GM19397 (cell line): ENCODE measurements around the gene GALNT11.
"Not testable (repeated sequence)": the region's sequence is repeated elsewhere in the genome, so short reads cannot be mapped to it uniquely, and the experiment has no call there.

Experiments used
- ATAC-seq: cut with Tn5 transposase; IDR thresholded peaks from one replicate; pipeline ENCODE4 v1.9.1; 2021; ENCODE audit warnings: mild to moderate bottlenecking, moderate library complexity; ENCODE audit not compliant: unreplicated experiment

Gene GALNT11

DNA sequence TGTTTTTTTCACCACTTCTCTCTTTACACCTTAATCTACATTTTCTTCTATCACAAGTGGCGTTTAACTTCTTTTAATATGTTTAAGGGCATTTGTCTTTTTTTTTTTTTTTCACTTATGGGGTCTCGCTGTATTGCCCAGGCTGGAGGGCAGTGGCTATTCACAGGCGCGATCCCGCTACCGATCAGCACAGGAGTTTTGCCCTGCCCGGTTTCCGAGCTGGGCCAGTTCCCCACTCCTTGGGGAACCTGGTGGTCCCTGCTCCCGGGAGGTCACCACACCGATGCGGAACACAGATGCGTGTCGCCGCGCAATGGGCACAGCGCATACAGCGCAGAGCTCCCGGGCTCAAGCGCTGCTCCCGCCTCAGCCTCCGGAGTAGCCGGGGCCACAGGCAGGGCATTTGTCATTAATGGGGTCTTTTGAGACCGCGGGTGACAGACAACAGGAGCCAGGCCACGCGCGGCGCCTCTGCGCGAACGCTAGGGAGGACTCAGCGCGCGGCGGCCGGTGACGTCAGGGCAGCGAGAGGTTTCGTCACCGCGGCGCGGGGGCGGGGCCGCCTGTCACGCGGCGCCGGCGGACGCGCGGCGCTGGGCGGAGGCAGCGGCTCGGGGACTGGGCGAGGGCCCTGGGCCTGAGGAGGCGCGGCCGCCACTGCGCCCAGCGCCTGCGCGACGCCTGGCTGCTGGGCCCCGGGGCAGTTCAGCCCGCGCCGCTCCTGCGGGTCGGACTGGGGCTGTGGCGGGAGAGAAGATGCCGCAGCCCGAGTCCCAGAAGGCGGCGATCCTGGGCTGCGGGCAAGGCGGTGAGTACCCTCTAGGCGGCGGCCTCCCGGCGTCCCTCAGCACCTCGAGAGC lies at the start of gene GALNT11:
Gene GALNT11 (plus strand): TSS at position 598 of the 860 bp plus-strand sequence. CDS start 68,554 bp downstream, outside the sequence.
- peak; percentile 91 for ATAC-seq

DNA sequence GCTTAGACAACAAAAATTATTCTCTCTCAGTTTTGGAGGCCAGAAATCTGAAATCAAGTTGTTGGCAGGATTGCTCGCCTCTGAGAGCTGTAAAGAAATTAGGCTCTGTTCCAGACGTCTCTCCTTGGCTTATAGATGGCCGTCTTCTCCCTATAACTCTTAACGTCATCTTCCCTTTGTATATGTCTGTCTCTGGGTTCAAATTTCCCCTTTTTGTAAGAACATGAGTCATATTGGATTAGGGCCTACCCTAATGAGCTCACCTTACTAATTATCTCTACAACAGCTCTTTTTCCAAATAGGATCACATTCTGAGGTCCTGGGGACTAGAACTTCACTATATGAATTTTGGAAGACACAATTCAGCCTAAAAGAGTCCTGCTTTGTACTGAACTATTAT lies 46.9 kb upstream of the GALNT11 start:
- no peak for ATAC-seq

DNA sequence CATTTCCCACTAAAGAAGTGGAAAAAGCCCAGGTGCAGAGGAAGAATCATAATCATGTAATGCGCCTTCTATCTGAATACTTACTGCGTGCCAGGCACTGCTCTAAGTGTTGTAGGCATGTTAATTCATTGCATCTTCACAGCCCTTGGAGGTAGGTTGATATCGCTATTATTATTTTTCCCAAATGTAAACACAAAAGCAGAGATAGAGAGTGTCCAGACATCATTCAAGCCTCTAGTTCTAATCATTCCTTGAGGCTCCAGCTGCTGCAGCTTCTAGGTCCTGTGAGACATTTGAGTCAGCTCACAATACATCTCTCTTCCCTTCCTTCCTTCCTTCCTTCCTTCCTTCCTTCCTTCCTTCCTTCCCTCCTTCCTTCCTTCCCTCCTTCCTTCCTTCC lies 44.3 kb upstream of the GALNT11 start:
- no peak for ATAC-seq

DNA sequence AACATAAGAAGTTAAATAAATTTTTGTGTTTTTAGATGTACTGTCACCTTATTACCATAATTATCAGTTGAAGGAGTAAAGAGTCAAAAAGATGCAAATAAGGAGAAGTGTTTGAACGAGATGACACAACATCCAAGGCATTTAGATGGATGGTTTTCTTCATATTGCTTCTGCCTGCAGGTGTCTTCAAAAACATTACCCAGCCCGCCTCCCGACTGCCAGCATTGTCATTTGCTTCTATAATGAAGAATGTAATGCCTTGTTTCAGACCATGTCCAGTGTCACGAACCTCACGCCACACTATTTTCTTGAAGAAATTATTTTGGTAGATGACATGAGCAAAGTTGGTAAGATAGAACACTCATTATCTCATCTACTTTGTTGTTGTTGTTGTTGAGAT lies 42.7 kb upstream of the GALNT11 start:
- ATAC-seq = no peak

DNA sequence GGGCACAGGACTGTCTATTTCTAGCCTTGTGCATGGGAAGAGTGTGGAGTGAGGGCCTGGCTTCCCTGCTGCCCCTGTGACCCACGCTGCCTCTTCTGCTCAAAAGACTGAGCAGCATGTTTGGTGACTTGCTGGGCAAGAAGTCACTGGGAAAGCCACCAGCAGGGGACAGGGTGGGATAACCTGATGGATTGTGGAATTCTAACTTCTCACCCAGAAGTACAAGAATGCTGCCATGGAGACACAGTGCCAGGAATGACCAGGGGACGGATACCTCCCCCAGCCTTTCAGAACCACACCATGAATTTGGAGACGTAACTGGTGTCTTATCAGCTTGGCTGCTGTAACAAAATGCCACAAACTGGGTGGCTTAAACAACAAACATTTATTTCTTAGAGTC lies 40.9 kb upstream of the GALNT11 start:
- ATAC-seq = no peak

DNA sequence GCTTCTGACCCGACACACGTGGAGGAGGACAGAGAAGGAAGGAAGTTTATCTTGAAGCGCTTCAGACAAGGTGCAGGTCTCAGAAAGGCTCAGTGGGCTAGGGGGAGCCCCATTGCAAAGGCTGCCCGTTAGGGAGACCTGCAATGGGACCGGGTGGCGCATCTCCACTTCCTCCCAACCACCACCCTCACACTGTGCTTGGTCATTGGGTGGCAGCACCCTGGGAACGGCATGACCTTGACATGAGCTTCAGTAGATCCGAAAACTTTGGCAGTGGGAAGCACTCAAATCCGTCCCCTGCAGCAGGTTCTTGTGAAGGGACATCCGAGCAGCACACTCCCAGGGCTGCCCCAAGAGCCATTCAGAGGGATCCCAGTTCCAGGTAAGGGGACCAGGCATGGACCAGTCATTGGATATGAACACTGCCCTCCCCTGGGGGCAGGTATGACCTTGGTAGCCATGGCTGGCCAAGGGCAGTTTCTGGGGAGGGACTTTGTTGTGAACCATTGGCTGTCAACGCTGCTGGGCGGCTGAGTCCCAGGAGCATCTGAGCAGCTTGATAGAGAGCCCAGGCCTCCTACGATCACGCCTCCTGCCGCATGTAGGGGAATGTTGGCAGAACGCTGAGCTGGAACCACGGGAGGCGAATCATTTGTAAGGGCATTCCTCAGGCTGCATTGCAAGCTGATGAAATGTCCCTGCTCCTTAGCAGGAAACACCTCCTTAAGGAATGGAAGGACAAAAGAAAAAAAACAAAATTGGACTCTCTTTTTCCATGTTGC lies 37.5 kb upstream of the GALNT11 start:
- ATAC-seq = no peak

DNA sequence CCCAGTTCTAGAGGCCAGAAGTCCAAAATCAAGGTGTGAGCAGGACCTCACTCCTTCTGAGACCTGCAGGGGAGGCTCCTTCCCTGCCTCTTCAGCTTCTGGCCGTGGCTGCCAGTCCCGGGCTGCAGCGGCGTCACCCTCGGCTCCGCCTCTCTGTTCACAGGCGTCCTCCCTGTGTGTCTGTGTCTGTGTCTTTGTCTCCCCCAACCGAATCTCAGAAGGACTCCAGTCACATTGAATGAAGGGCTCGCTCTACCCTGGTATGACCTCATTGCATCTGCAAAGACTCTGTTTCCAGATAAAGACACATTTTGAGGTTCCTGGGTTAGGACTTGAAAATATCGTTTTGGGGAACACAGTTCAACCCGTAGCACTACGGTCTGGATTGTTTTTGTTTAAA lies 33.1 kb upstream of the GALNT11 start:
- no peak for ATAC-seq

DNA sequence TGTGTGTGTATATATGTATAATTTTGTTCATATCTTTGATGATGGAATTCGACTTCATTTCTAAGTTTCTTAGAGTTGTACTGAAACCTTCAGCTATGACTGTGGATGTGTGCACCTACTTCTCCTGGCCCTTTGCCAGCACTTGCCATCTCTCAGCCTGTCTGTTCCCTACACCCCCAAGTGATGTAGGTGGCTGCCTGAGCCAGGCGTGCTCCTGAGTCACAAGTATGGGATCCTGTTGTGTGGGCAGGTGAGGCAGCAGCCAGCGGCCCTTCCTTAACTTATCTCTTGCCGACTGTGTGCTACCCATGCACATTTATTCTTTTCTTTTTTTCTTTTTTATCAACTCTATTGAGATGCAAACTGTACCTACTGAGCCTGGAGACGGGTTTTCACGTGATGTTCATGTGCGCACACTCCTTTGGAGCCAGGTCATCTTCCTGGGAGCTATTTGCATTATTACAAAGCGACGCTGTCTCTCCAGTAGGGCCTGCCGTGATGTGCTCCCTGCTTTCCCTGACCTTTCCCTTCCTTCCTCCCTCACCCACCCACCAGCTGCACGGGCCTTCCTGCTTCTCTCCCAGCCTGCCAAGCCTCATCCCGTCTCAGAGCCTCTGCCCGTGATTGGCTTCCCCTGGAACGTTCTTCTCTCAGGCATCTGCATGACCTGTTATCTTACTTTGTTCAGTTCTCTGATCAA lies 31.3 kb upstream of the GALNT11 start:
- no peak for ATAC-seq

DNA sequence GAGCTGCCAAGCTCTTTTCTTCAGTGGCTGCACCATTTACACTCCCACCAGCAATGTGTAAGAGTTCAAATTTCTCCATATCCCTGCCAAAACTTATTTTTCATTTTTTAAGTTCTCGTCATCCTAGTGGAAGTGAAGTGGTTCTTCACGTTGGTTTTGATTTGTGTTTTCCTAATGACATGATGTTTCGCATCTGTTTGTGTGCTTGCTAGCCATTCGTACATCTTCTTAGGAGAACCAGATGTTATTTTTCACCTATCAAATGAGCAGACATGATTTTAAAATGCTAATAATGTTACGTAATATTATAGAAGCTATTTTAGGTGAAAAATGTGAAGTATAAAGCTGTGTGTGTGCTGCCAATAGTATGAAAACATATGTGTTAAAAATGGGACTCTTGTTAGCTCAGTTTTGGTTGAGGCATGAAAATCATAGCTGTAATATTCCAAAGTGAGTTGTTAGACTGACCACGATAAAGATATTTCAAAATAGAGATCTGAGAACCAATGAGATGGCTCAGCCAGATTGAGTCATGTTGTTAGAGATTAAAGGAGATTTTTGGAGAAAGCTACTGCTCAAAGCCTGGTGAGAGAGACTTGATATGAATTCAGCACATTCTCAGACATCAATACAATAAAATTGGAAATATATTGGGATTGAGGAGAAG lies 25.9 kb upstream of the GALNT11 start:
- ATAC-seq = no peak

DNA sequence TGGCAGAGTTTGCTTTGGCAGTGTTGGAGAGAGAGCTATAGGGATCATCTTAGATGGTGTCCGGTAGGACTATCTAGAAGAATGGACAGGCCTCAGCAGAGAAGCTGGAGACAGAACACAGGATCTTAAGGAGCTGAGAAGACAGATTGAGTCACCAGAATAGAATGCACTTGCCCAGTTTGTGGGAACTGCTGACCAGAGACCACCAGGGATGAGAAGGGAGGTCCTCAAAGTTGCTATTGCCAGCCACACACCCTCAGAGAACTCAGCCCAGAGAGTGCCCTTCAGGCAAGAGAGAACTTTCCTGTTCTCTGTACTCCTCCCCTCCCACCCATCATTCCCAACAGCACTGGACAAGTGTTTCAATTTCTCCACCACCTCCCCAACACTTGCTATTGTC lies 25.3 kb upstream of the GALNT11 start:
- no peak for ATAC-seq

DNA sequence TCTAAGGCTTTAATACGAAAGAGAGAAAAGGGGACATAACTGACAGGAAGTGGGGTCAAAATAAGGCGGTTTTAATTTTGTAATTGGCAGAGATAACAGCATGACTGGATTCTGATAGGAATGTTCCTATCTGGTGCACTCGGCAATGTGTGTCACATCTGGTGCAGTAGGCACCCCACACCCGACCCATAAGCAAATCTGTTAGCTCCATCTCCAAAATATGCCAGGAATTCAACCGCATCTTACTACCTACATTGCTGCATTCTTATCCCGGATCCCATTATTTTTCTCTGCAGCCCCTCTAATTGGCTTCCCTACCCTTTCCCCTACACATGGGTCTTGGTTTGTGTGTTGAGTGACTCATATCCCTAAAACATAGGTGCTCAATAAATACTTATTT lies 19.1 kb upstream of the GALNT11 start:
- no peak for ATAC-seq

DNA sequence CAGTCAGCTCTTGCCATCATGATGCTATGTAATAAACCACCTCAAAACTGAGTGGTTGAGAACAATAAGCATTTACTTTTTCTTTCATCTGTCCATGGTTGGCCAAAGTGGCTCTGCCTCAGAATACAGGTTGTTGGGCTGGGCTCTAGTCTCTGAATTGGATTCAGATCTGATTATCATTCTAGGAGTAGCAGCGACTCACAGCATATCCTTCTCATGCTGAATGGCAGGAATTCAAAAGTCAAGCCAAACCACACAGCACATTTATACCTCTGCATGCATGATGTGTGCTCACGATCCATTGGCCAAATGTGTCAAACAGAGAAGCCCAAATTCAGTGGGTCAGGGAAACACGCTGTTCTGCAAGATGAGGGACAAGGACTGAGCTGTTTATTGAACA lies 13.6 kb upstream of the GALNT11 start:
- no peak for ATAC-seq

DNA sequence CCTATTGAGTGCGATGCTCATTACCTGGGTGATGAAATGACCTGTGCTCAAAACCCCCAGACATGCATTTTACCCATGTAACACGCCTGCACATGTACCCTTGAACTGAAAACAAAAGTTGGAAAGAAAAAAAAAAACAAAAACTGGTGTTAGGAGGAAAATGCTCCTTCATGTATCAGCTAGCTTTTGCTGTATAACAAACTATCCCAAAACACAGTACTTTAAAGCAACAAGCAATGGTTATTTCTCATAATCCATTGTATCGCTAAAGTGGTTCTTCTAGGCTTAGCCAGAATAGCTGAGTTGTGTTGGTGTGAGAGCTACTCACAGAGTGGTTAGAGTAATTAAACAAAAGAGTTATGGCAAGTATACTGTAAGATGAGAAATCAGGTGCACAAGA lies 12.2 kb upstream of the GALNT11 start:
- no peak for ATAC-seq

DNA sequence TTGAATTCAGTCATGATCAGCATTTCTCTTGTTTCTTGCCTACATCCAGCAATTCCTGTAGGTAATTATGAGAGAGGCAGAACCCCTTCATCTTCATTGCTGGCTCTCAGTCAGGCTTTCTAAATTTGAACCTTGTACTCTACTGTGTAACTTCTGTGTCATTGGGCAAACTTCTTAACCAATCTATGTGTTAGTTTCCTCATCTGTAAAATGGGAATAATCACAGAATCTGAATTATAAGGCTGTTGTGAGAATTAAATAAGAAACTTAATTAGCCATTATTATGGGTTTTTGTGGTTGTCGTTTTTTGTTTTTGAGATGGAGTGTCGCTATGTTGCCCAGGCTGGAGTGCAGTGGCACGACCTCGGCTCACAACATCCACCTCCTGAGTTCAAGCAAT lies 11.5 kb upstream of the GALNT11 start:
- no peak for ATAC-seq

DNA sequence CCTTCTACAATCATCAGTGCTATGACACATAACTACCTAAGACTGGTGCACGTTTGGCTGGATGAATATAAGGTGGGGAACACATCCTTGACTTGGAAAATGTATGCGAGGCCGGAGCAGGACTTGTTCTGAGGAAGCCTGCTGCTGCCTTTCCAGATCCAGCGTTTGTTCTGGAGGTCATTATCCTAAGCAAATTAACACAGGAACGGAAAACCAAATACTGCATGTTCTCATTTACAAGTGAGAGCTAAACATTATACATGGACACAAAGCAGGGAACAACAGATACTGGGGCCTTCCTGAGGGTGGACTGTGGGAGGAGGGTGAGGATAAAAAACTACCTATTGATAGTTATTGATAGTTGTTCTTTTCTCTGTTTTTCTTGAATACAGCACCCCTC lies 10.8 kb upstream of the GALNT11 start:
- ATAC-seq = no peak

DNA sequence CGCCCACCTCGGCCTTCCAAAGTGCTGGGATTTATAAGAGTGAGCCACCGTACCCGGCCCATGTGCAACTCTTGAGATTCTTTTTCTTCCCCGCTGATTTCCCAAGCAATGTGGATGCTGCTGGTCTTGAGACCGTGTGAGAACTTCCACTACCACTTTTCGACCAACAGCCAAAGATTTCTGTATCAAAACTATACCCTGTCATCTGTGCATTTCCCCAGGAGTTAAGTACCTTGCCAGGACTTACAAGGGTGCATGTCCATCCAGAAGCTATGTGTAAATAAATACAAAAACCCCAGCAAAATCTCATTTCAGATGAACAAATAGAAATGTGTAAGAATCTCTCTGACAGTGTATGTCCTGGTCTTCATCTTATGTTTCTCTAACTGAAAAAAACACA lies 9.9 kb upstream of the GALNT11 start:
- no peak for ATAC-seq

DNA sequence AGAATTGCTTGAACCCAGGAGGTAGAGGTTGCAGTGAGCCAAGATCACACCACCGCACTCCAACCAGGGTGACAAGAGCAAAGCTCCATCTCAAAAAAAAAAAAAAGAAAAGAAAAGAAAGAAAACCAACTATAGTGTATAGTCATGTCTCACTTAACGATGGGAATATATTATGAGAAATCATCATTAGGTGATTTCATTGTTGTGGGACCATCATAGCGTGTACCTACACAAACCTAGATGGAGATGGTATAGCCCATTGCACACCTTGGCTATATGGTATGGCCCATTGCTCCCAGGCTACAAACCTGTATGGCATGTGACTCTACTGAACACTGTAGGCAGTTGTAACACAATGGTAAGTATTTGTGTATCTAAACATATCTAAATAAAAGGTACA lies 8.5 kb upstream of the GALNT11 start:
- ATAC-seq = no peak

DNA sequence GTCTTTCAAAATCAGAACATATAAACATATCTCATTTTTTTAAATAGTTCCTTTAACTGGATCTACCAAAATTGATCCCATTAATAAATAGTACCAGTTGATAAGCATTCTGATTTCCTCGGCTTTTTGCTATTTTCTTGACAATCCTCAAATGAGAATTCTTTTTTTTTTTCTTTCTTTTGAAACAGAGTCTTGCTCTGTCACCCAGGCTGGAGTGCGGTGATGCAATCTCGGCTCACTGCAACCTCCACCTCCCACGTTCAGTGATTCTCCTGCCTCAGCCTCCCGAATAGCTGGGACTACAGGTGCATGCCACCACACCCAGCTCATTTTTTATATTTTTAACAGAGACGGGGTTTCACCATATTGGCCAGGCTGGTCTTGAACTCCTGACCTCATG lies 7.8 kb upstream of the GALNT11 start:
- not testable (repeated sequence) for ATAC-seq

DNA sequence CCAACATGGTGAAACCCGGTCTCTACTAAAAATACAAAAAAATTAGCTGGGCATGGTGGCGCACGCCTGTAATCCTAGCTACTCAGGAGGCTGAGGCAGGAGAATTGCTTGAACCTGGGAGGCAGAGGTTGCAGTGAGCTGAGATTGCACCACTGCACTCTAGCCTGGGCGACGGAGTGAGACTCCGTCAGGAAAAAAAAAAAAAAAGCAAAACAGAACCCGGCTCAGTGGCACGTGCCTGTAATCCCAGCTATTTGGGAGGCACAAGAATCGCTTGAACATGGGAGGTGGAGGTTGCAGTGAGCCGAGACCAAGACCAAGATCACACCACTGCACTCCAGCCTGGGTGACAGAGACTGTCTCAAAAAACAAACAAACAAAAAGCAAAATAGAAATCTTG lies 3.7 kb upstream of the GALNT11 start:
- ATAC-seq = not testable (repeated sequence)

DNA sequence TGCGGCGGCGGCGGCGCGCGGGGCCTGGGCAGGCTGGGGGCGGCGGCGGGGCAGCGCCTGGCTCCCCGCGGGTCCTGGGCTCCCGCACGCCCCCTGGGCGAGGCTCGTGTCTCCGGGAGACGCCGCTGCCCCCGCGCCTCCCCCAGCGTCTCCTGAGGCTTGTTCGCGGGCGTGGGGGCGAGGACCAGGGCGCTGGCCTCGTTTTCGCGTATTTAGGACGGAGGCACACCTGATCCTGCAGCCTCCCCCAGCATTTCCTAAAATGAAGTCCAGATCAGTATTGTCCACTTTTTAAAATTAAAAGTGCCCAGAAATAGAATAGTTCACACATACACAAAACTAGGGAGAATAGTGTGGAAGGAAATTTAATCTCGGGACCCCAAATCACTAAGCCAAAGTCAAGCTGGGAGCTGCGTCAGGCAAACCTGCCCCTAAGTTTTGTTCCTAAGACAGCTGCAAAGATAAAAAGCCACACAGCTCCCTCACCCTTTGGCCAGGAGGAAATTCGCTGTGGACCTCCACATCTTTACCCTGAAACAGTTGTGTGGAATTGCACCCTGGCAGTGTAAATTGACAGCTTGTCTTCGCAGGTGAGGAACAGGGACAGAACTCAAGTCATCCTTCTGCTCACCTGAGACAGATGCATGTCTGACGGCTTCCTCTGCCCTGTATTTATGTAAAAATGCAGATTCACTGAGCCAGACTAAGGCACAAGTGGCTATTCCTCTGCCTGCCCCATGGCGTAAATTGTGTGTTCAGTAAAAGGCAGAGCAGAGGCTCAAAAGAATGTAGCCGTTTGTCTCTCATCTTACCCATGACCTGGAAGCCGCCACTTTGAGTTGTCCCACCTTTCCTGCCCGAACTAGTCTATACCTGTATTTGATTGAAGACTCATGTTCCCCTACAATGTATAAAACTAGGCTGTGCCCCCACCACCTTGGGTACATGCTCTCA lies 740 bp downstream of the GALNT11 start:
- ATAC-seq = no peak
